Pancreas (tissue), 10 donors: ENCODE measurements around the gene BNIP3. TPM values are rescaled to one million over a fixed set of nuclear protein-coding genes. Genes with fewer than 3 reads are reported as not detected.
A peak's percentile ranks its signal among the peaks of the same experiment; 100 is the strongest.

Experiments
- ATAC-seq, 4 donors: fragments of 200-7000 bp; cut with Tn5 transposase; one replicate each; pipeline versions ENCODE4 v1.8.0 to v1.9.1; 2020; ENCODE audit warnings: mild to moderate bottlenecking in 4 of 4, moderate library complexity in 4 of 4
- DNase-seq, 6 donors: peaks; one replicate each; pipeline ENCODE4 v3.0.0-alpha.2; 2020
- FAIRE-seq: peaks from 2 replicates; lab custom pipeline; 2012; peaks lifted over from hg19 to GRCh38; lab: Jason Lieb, UNC
- H3K27ac ChIP-seq, 4 donors: fragments of 200-600 bp; sonication (generic); 1 replicate in 3 of 4; 2 replicates in 1 of 4; pipeline versions ENCODE4 v1.5.0 to v1.8.0; 2020
- H3K27me3 ChIP-seq, 4 donors: fragments of 200-600 bp; one replicate each; pipeline ENCODE4 v1.8.0; 2021
- H3K36me3 ChIP-seq, 3 donors: fragments of 200-600 bp; sonication (generic) in 1 of 3; one replicate each; pipeline versions ENCODE4 v1.5.0 to v1.8.0; 2020 to 2021
- H3K4me1 ChIP-seq, 3 donors: fragments of 200-600 bp; one replicate each; pipeline ENCODE4 v1.8.0; 2021
- H3K4me3 ChIP-seq, 4 donors: fragments of 200-600 bp; sonication (generic) in 2 of 4; one replicate each; pipeline versions ENCODE4 v1.5.0 to v1.8.0; 2020 to 2021
- H3K9me3 ChIP-seq, 4 donors: fragments of 200-600 bp; one replicate each; pipeline ENCODE4 v1.8.0; 2021
- CTCF ChIP-seq, 4 donors: fragments of 200-600 bp; sonication (generic) in 3 of 4; IDR thresholded peaks; one replicate each; pipeline versions ENCODE4 v1.5.0 to v1.8.0; 2021; ENCODE audit warnings: antibody characterized with exemption in 4 of 4
- WGBS, 2 donors: extraction: QIAGEN DNeasy Blood & Tissue Kit; methylation state at CpG; one replicate each; pipeline ENCODE4 v1.1.7; 2013; 5-methylcytosine and 5-hydroxymethylcytosine counted together
- intact Hi-C, 3 donors: fragments of 100-400 bp; cut with DNase I; formaldehyde crosslinking; loops; one replicate each; pipeline versions ENCODE4 v1.11.1 to v1.14.2; 2022
- polyA plus RNA-seq, 2 donors: library from polyadenylated mRNA; stranded (reverse); fragments of 200-250 nt; gene quantifications; one replicate each; pipeline ENCODE4 v1.2.3, GENCODE V29; 2013
- total RNA-seq, 6 donors: library from RNA; stranded (reverse); fragmentation: NEBNext Ultra II Directional in 4 of 6; extraction: Animal tissue kit (Norgen Biotek cat#: 25700) in 4 of 6; gene quantifications; one replicate each; pipeline versions ENCODE4 v1.2.1 to v1.2.4, GENCODE V29; 2021 to 2023
- donor health status: healthy with polysubstance abuse.
- donor health status: DM: no; HTN: no; CAD: no; lungs with moderate emphysema.
- donor health status: DM: no; HTN: no; CAD: no.
- donor health status: control.
- donor health status: control.
- donor health status: Bipolar disorder and iron deficiency.
- donor health status: DM: yes; HTN: yes; CAD: no.
- donor health status: DM: no; HTN: no; CAD: no.
- donor health status: DM: no; HTN: no; CAD: no.
- donor health status: DM: yes; HTN: yes; CAD: no.

BNIP3 gene
- total and polyA plus RNA-seq, 8 donors, result 65.7 to 471 (median 142) TPM

- H3K27ac ChIP-seq, result no peak overlapping the region
- H3K4me3 ChIP-seq, result no peak overlapping the region
- H3K4me1 ChIP-seq, result no peaks in the 10 kb centered on the region
- ATAC-seq (no peak), FAIRE-seq (no peak), DNase-seq (no peak)
- intact Hi-C loops, result no loop called here
- H3K36me3 ChIP-seq, result no peaks in the 10 kb centered on the region
- no peaks in the 10 kb centered on the region for H3K27me3 ChIP-seq
- no peak for TF ChIP-seq CTCF (IDR thresholded peaks at IDR 0.05)
- 91 to 95% methylated on average over 6 of the region's 6 CpGs for WGBS, 2 donors
- H3K9me3 ChIP-seq, result no peaks in the 10 kb centered on the region
Measured at GRCh38 chr10:132005147-132005546, 23.4 kb upstream of the BNIP3 start.

- intact Hi-C loops, result no loop called here
- no peak overlapping the region for H3K27ac ChIP-seq
- no peak for ATAC-seq
Measured at GRCh38 chr10:132004052-132004451, 22.3 kb upstream of the BNIP3 start.

GRCh38 chr10:132003282-132003924 is 21.7 kb upstream of the BNIP3 start:
- H3K27ac ChIP-seq, result no peak overlapping the region
- WGBS, 2 donors, result 80 to 84% methylated on average over 12 of the region's 12 CpGs
- H3K4me3 ChIP-seq, result no peak overlapping the region
- no peak for ATAC-seq
- H3K9me3 ChIP-seq, result no peaks in the 10 kb centered on the region
- intact Hi-C loops, result no loop called here
- FAIRE-seq, result no peak
- TF ChIP-seq CTCF (IDR thresholded peaks at IDR 0.05), result no peak
- no peak for DNase-seq
- H3K27me3 ChIP-seq, result no peaks in the 10 kb centered on the region
- H3K4me1 ChIP-seq, result peaks cover 5 to 11% (median 10%) of the 10 kb centered on the region in 3 donors
- no peaks in the 10 kb centered on the region for H3K36me3 ChIP-seq

More at GRCh38 chr10:132004052-132004451, 22.3 kb upstream of the BNIP3 start:
- Histone ChIP-seq H3K9me3 (no peaks in the 10 kb centered on the region), H3K4me1 (peaks cover 0 to 5% (median 4%) of the 10 kb centered on the region in 3 donors), H3K4me3 (no peak overlapping the region), H3K27me3 (no peaks in the 10 kb centered on the region), H3K36me3 (no peaks in the 10 kb centered on the region)
- 88 to 90% methylated on average over 10 of the region's 10 CpGs for WGBS, 2 donors
- no peak for FAIRE-seq
- no peak for DNase-seq
- TF ChIP-seq CTCF (IDR thresholded peaks at IDR 0.05), result no peak

- TF ChIP-seq CTCF (IDR thresholded peaks at IDR 0.05), result no peak
- Histone ChIP-seq H3K4me1 (peaks cover 19 to 24% (median 23%) of the 10 kb centered on the region in 3 donors), H3K27me3 (no peaks in the 10 kb centered on the region), H3K36me3 (no peaks in the 10 kb centered on the region), H3K9me3 (no peaks in the 10 kb centered on the region), H3K4me3 (no peak overlapping the region), H3K27ac (no peak overlapping the region)
- intact Hi-C loops, result no loop called here
- DNase-seq (peak in 1 of 6 donors; percentile 53), FAIRE-seq (no peak), ATAC-seq (peak in 2 of 4 donors; percentile 19 to 35)
- 56 to 68% methylated on average over 4 of the region's 4 CpGs for WGBS, 2 donors
Measured at GRCh38 chr10:132002004-132002403, 20.3 kb upstream of the BNIP3 start.

- no peaks in the 10 kb centered on the region for H3K27me3 ChIP-seq
- H3K4me1 ChIP-seq, result peaks cover 21 to 30% (median 28%) of the 10 kb centered on the region in 3 donors
- 71 to 74% methylated on average over 15 of the region's 15 CpGs for whole genome bisulfite sequencing, 2 donors
- H3K9me3 ChIP-seq, result no peaks in the 10 kb centered on the region
- ATAC-seq (no peak), FAIRE-seq (no peak), DNase-seq (no peak)
- no peak for TF ChIP-seq CTCF (IDR thresholded peaks at IDR 0.05)
- H3K36me3 ChIP-seq, result no peaks in the 10 kb centered on the region
- intact Hi-C loops, result no loop called here
- H3K4me3 ChIP-seq, result no peak overlapping the region
- H3K27ac ChIP-seq, result no peak overlapping the region
Measured at GRCh38 chr10:132001238-132001972, 19.7 kb upstream of the BNIP3 start.
